LHCN-M2 (cell line): ENCODE results near the gene TKT. TPM values are rescaled to one million over a fixed set of nuclear protein-coding genes. Genes with fewer than 3 reads are reported as not detected.

Source experiments
- DNase-seq: peaks from one replicate; pipeline ENCODE4 v3.0.0-alpha.2; 2012; ENCODE audit warnings: low read depth
- total RNA-seq: library from RNA; depleted of rRNA; stranded (reverse); fragments of >200 nt; gene quantifications from 2 replicates; pipeline ENCODE4 v1.2.3, GENCODE V29; 2014

TKT gene
- total RNA-seq, 1 experiment from 2014 or later: 235 TPM

DNA sequence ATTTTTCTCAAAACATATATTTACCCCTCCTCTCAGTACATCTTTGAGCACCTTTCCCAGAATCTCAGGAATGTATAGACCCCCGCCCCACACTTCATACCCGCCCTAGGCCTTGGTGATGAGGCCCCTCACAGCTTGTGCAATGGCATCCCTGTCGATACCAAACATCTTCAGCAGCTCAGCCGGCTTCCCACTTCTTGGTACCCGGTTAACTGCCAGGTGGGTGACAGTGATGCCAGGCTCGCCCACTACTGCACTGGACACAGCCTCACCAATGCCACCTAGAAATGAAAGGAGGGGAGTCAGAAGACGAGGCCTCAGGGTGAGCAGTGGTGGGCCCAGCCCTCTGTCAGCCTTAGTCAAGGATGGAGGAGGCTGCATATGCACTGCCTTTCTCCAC lies 30.2 kb downstream of the TKT start:
- DNase-seq: no peak

DNA sequence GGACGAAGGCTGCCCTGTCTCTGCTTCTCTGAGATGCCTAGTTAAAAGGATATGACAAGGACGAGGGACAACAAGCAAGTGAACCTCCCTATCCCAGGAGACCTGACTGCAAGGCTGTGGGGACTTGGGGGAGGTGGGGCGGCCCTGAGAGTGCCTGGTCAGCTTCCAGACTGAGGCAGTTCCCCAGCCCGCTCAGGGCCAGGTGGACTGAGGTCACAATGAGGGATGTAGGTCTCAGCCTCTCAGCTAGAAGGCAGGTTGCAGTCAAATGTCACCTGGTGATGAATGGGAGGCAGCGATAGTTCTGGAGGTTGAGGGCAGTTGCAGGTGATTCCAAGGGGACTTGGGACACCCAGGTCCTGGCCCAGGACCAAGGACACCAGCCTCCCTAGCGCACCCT lies 30.6 kb downstream of the TKT start:
- DNase-seq: no peak

DNA sequence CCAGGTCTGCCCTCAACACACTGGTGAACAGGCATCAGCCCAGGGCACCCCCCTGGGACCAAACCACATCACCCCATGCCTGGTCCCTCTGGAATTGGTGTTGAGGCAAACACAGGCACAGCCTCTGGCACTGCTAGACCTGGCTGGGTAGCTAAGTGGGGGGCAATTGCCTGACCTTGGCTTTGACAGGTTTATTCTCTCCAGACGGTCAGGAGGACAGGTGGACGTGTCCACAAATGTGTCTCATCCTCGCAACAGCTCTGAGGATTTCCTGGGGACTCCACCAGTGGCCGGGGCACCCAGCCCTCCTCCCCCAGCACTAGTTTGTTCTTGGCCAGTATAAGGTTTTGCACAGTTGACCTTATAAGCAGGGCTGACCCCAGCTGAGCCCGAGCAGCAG lies 31.3 kb downstream of the TKT start:
- DNase-seq: no peak

DNA sequence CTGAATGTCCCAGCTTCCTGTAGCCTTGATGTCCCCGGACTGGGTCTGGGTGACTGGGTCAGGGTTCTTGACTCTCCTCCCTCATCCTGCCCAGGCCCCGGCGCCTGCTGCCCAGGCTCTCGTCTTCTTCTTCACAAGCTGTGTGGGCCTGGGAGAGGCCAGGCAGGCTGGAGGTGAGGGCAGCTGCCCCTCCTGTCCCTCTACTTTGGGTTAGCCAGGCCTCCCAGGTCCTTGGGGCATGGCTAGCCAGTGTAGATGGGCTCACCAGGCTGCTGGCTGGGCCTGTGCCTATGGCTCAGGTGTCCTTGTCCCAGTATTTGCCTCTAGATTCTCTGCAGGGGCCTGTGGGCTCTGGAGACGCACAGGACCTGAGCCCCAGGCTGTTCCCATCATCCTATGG lies 31.8 kb downstream of the TKT start:
- DNase-seq: no peak

DNA sequence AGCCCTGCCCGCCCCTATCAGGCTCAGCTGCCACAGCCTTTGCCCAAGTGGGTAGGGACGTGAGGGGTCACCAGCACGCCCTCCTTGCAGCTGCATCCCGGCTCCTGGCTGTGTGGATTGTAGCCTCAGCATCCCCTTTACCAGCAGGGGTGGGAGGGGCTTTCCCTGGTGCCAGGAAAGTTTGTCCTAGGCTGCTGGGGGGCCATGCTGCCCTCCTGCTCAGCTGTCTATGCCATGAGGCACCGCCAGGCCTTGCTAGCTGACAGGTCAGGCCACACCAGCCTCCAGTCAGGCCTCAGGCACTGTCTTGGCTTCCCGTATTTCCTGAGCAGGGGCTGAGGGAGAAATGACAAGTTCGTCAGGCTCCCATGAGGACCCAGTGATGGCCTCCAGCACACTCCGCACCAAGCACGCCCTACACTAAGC lies 32.3 kb downstream of the TKT start:
- no peak for DNase-seq

DNA sequence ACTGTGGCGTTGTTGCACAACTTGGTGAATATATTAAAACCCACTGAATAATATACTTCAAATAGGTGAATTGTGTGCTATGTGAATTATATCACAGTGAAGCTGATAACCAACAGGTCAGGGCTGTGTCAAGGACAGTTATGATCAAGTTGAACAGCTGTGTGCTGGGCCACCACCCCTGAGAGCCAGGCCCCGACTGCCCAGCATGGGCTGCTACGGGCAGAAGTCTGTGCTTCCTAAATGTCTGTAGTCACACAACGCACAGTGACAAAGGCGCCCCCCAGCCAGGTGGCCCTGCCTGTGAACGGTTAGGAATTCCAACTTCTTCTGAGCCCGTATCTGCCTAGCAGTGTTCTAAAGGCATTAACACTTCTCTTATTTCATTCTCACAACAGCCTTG lies 32.8 kb downstream of the TKT start:
- DNase-seq: no peak

DNA sequence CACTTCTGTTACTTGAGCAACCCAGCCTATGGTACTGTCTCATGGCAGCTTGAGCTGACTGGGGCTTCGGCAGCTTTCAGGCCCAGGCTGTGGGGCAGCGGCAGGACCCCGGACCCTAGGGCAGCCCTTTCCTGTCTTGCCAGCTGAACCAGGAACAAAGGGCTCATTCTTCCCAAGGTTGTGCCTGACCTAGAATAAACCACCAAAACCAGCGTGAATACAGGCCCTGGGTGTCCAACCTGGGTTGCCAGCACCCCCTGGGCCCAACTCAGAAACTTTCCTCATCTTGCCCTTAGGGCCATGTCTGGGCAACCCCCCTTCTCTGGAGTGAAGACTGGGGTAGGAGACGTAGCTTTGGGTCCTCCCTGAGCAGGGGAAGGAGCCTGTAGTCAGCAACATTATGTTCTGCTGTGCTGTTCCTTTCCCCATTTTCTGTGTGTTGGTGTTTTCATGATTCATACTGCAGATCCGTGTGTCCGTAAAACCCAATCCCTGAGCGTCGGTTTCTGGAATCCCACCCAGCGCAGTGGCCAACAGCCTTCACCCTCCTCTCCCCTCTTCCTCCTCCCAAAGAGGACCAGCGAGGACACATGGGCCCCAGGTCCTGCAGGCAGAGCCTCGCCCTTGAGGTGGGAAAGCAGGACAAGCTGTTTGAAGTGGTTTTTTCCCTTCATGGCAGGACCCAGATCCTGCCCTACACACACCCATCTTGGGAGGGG lies 33.5 kb downstream of the TKT start:
- no peak for DNase-seq

DNA sequence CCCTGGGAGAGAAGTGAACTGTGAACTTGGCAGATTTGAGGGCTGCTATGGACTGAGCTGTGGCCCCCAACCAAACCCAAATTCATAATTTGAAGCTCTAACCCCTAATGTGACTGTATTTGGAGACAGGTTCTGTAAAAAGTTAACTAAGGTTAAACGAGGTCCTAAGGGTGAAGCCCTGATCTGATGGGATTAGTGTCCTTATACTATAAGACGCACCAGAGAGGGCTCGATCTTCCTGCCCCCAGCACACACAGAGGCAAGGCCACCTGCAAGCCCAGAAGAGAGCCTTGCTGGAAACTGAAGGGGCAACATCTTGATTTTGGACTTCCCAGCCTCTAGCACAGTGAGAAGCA lies 34.0 kb downstream of the TKT start:
- no peak for DNase-seq

DNA sequence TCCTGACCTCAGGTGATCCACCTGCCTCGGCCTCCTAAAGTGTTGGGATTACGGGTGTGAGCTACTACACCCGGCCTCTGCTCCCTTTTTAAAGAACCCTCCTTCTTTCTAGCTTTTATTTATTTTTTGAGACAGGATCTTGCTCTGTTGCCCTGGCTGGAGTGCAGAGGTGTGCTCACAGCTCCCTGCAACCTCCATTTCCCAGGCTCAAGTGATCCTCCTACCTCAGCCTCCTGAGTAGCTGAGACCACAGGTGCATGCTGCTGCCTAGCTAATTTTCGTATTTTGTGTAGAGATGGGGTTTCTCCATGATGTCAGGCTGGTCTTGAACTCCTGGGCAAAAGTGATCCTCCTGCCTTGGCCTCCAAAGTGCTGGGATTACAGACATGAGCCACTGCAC lies 34.5 kb downstream of the TKT start:
- no peak for DNase-seq

DNA sequence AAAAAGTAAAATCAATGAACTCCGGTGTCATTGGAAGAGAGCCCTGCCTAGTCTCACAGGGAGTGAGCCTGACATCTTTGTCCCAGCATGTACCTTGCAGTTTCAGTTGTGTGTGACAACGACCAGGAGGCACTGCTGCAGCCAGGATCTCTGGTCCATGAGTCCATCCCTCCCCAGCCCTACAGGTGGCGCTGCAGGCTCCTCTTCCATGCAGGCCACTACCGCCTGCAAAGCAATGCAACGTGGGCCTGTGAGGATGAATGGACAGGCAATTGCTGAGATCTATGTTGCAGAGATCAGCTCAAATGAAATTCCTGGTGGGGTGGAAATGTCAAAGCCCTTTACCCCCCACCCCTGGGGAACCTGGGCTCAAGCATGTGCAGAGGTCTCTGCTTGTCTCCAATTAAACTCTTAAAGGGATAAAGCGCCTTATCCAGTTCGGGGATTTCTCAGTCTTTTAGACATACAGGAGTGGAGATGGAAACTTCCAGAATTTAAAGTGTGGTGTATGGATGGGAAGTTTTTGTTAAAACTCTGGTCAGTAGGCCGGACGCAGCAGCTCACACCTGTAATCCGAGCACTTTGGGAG lies 35.8 kb downstream of the TKT start:
- DNase-seq: peak; percentile 67

DNA sequence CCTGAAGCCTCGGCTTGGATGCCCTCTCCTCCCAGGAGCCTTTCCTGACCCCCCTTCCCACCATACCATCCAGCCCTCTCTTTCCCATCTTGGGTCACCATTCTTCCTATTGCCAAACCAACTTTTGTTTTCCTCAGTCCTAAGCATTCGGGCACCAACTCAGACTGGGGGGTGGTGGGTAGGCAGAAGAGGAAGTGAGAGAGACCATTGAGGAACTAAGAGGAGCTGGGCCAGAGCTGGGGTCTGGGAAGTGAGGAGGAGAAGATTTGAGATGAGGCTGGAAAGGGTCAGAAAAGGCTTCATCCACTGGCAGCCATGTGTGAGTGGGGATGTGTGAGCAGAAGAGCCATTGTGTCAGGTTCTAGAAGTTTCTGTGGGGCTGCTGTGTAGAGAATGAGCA lies 37.7 kb downstream of the TKT start:
- no peak for DNase-seq

DNA sequence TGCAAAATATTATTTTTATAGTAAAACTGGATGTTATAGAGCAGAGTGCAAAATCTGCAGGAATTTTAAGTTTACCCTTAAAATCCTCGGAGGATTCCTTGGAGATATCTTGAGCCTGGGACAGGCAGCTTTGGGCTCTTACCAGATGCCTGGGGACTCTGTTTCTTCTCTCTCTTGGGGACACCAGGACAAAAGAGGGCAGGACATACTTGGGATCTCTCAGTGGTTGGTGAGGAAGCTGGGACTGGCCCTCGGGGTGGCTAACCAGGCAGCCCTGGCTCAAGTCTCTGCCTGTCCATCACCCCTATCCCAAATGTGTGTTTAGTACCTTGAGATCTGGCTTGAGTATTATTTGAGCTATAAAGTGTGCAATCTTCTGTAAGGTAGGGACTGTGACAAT lies 38.6 kb downstream of the TKT start:
- DNase-seq: no peak

DNA sequence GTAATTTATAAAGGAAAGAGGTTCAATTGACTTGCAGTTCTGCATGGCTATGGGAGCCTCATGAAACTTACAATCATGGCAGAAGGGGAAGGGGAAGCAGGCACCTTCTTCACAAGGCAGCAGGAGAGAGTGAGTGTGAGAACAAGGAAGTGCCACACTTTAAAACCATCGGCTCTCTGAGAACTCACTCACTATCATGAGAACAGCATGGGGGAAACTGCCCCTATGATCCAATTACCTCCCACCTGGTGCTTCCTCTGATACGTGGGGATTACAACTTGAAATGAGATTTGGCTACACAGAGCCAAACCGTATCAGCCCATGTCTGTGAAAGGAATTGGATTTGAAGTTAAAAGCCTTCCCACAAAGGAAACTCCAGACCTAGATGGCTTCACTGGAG lies 39.1 kb downstream of the TKT start:
- DNase-seq: no peak

DNA sequence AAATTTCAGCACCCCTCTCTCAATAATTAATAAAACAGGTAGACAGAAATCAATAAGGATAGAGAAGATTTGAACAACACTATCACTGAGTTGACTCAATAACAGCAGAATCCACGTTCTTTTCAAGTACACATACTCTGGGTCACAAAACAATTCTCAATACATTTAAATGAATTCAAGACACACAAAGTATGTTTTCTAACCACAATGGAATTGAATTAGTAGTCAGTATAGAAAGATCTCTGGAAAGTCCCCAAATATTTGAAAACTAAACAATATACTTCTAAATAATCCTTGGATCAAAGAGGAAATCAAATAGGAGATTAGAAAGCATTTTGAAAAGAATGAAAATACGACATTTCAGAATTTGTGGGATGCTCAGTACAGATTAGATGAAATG lies 40.0 kb downstream of the TKT start:
- DNase-seq: no peak

DNA sequence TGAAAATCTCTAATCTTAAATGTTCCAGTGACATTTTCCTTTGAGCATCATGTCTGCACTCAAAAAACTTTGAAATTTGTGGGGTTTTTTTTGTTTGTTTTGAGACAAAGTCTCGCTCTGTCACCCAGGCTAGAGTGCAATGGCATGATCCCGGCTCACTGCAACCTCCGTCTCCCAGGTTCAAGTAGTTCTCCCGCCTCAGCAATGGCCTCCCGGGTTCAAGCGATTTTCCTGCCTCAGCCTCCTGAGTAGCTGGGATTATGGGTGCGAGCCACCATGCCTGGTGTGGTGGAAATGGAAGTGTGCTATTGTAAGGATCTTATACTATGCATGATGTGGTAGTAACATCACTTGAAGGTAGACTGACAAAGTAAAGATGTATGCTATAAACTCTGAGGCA lies 42.5 kb downstream of the TKT start:
- DNase-seq: no peak

DNA sequence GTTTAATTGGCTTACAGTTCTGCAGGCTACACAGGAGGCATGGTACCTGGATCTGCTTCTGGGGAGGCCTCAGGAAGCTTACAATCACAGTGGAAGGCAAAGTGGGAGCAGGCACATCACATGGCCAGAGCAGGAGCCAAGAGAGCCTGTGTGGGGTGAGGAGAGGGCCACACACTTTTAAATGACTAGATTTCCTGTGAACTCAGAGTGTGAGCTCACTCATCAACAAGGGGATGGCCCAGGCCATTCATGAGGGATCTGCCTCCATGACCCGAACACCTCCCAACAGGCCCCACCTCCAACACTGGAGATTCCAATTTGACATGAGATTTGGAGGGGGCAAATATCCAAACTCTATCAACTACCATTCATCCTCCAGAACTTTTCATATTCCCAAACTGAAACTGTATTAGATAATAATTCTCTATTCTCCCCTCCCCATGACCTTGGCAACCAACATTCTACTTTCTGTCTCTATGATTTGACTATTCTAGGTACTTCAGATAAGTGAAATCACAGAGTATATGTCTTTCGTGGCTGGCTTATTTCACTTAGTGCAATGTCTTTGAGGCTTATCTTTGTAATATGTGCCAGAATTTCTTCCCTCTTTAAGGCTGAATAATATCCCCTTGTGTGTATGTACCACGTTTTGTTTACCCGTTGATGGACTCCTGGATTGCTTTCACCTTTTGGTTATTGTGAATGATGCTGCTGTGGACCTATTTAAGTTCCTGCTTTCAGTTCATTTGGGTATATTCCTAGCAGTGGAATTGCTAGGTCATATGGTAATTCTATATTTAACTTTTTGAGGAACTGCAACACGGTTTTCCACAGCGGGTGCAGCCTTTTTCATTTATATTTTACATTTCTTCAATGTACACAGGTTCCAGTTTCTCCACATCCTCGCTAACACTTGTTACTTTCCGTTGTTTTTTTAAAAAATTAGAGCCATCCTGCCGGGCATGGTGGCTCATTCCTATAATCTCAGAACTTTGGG lies 43.8 kb downstream of the TKT start:
- no peak for DNase-seq

DNA sequence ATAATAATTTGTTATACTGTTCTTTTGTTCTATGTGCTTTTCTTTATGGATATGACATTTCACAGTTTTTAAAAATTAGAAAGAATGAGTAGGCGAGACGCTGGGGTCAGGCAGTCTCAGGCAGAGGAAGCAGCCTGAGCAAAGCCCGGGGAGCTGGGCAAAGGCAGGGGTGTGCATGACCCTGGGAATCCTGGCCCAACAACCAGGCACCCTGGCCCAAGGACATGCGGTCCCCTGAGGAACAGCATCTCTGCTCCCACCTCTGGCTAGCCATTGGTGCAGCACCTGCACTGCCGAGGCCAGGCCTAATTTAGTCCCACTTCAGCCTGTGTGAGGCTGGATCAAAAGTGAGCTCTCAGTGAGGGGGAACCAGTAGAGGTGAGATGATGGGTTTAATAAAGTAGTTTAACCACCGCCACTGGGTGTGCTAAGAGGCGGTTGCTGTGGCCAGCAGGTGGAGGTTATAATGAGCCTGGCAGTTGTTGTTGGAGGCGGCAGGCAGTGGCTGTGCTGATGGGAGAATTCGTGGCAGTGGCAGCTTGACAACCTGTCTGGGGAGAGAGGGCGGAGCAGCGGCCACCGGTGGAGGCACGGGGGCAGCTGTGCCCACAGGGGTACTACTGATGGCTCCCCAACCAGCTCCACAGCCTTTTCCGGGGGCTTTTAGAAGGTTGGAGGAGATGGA lies 53.3 kb downstream of the TKT start:
- DNase-seq: no peak

DNA sequence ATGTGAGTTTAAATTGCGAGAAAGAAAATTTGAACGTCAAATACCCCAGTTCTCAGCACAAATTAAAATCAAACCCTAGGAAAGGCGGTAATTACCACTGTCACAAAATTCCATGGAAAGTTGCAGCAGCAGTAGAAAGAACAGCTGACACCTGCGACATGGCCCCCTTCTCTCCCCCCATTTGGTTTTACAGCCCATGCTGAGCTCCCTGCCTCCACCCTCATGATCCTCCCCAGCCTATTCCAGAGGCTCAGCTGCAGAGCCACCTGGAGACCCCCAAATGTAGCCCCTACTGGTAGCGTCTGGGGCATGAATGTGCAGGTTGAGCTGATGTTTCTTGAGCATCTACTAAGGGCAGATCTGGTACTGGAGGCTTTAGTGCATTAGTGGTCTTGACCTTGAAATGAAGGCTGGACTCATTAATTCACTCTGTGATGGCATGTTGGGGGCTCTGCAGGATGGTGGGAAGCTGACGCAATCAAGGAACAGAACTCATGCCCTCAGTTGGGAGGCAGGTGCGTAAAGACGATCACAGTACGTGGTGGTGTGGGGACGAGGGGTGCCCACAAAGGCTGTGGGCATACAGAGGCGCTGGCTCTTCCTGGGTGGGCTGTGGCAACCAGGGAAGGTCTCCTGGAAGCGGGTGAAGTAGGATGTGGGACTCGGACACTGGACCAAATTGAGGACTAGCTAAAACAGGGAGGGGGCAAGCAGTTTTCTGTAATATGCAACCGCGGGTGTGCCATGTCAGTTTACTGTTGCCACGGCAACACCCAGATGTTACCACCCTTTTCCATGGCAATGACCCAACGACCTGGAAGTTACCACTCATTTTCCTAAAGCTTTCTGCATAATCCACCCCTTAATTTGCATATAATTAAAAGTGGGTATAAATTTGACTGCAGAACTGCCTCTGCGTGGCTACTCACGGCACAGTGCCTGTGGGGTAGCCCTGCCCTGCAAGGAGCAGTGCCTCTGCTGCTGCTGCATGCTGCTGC lies 55.0 kb downstream of the TKT start:
- no peak for DNase-seq

DNA sequence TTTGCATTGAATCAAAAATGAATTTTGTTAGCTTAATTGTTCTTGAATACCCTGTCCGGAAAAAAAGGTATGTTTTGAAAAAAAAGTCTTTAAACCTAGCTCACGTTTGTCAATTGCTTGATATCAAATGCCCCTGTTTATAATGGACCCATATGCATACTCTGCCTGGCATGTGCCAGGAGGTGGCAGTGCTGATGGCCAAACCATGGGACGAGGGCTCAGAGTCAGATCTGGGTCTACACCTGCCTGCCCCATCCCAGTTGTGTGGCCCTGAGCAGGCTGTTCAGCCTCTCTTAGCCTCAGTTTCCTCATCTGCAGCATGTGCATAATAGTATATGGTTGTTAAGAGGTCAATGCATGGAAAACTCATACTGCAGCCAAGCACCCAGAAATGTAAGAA lies 56.0 kb downstream of the TKT start:
- DNase-seq: no peak

DNA sequence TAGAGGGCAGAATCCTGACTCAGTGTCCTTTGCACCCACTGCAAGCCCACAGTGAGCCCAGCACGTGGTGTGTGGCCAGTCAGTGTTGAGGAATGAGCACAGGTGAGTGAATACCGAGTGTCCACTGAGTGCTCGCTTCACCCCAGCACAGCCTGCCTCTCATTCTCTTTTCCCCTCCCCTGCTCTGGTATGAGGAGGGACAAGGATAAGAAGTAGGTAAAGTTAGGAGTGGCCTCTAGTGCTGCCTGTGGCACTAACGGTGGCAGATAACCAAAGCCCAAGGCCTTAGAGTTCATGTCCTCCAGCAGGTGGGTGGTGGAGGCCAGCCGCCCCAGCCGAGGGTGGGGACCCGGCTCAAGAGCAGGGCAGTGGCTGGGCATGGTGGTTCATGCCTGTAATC lies 56.8 kb downstream of the TKT start:
- no peak for DNase-seq
